Vagina (tissue), 2 donors: ENCODE measurements around the gene FKBP7. TPM values are rescaled to one million over a fixed set of nuclear protein-coding genes. Genes with fewer than 3 reads are reported as not detected.
"Not testable (repeated sequence)": the region's sequence is repeated elsewhere in the genome, so short reads cannot be mapped to it uniquely, and the experiment has no call there.

Experiments
- DNase-seq, 2 donors: peaks; one replicate each; pipeline ENCODE4 v3.0.0-alpha.2; 2017; ENCODE audit errors: extremely low spot score in 2 of 2
- H3K27ac ChIP-seq: fragments of 200-600 bp; sonication (generic); one replicate; pipeline ENCODE4 v1.5.1; 2019
- H3K27me3 ChIP-seq: fragments of 200-600 bp; sonication (generic); one replicate; pipeline ENCODE4 v1.5.1; 2019
- H3K36me3 ChIP-seq, 2 donors: fragments of 200-600 bp; sonication (generic); one replicate each; pipeline ENCODE4 v1.5.1; 2017 to 2019
- H3K4me1 ChIP-seq: fragments of 200-600 bp; sonication (generic); one replicate; pipeline ENCODE4 v1.5.1; 2019
- H3K4me3 ChIP-seq, 2 donors: fragments of 200-600 bp; sonication (generic); 1 replicate in 1 of 2; 2 replicates in 1 of 2; pipeline ENCODE4 v1.5.1; 2016 to 2019
- H3K9me3 ChIP-seq: fragments of 200-600 bp; sonication (generic); one replicate; pipeline ENCODE4 v1.5.1; 2019
- POLR2A ChIP-seq, 2 donors: fragments of 450-650 bp; IDR thresholded peaks; one replicate each; pipeline ENCODE4 v1.6.1; 2017; ENCODE audit warnings: antibody characterized with exemption in 2 of 2, mild to moderate bottlenecking in 2 of 2, moderate library complexity in 2 of 2
- POLR2AphosphoS5 ChIP-seq, 2 donors: sonication (generic); formaldehyde crosslinking; IDR thresholded peaks; one replicate each; pipeline ENCODE4 v1.9.0; 2017; ENCODE audit warnings: antibody characterized with exemption in 2 of 2, mild to moderate bottlenecking in 2 of 2, low read depth in 1 of 2; ENCODE audit not compliant: insufficient read depth in 1 of 2
- intact Hi-C: fragments of 100-400 bp; cut with DNase I; formaldehyde crosslinking; loops from one replicate; pipeline ENCODE4 v1.15.1; 2023
- total RNA-seq: library from RNA; depleted of rRNA; stranded (reverse); fragments of >200 nt; gene quantifications from one replicate; pipeline ENCODE4 v1.2.3, GENCODE V29; 2016
- TF ChIP-seq, protein P1 (sequence below), 3 experiments: fragments of 450-650 bp in 2 of 3; fragments of 200-600 bp in 1 of 3; sonication (generic) in 1 of 3; IDR thresholded peaks; one replicate each; pipeline ENCODE4 v1.5.1; 2017 to 2019; ENCODE audit warnings: antibody characterized with exemption in 3 of 3, mild to moderate bottlenecking in 2 of 3, moderate library complexity in 2 of 3

The FKBP7 gene
- total RNA-seq, 1 donor from 2014 or later, result 30.9 TPM

DNA sequence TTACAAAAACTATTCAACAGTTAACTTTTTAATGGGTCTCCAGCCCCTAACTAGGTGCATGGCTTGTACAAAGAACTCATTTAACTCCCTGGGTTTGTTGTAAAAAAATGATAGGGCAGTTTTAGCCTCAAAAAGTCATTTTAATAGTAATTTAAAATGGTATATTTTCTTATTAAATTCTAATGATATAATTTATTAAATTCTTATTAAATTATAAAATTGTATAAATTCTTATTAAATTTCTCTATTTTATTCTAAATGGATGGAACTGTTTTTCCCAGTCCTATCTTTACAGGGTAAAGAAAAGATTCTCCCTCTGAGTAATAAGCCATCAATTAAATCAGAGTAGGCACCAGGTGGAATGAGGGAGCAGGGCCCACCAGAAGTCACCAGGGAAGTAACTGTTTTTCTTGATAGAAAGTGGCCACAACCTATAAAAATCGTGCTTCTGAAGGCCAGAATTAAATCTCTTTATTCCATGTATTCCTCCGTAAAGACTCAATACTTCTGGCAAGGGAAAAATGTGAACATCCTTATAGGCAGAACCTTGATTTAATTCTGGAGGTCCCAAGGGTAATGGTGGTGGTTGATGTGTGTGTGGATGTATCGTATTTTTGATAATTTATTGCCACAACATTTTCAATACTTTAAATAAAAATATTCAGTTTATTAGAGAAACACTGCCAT lies 814 bp downstream of the FKBP7 start:
- no peak for DNase-seq
- Histone ChIP-seq H3K4me1 (peaks cover 50% of the 10 kb centered on the region), H3K27ac (peak overlapping the region; percentile 96), H3K4me3 (peak overlapping the region; percentile 55 to 59), H3K9me3 (no peaks in the 10 kb centered on the region), H3K36me3 (no peaks in the 10 kb centered on the region), H3K27me3 (no peaks in the 10 kb centered on the region)
- intact Hi-C loops, result no loop called here
- TF ChIP-seq, protein P1, sequence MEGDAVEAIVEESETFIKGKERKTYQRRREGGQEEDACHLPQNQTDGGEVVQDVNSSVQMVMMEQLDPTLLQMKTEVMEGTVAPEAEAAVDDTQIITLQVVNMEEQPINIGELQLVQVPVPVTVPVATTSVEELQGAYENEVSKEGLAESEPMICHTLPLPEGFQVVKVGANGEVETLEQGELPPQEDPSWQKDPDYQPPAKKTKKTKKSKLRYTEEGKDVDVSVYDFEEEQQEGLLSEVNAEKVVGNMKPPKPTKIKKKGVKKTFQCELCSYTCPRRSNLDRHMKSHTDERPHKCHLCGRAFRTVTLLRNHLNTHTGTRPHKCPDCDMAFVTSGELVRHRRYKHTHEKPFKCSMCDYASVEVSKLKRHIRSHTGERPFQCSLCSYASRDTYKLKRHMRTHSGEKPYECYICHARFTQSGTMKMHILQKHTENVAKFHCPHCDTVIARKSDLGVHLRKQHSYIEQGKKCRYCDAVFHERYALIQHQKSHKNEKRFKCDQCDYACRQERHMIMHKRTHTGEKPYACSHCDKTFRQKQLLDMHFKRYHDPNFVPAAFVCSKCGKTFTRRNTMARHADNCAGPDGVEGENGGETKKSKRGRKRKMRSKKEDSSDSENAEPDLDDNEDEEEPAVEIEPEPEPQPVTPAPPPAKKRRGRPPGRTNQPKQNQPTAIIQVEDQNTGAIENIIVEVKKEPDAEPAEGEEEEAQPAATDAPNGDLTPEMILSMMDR (IDR thresholded peaks at IDR 0.05), result no peak
- TF ChIP-seq POLR2AphosphoS5 (IDR thresholded peaks at IDR 0.05; ENCODE audit: insufficient read depth in 1 of 2, low read depth in 1 of 2) (no peak), POLR2A (IDR thresholded peaks at IDR 0.05) (no peak)

- peaks cover 39% of the 10 kb centered on the region for H3K4me1 ChIP-seq
- intact Hi-C loops, result no loop called here
- H3K9me3 ChIP-seq, result no peaks in the 10 kb centered on the region
- H3K27me3 ChIP-seq, result no peaks in the 10 kb centered on the region
- no peaks in the 10 kb centered on the region for H3K36me3 ChIP-seq
- DNase-seq, result no peak
- H3K27ac ChIP-seq, result no peak overlapping the region
- H3K4me3 ChIP-seq, result no peak overlapping the region
- TF ChIP-seq, protein P1 (IDR thresholded peaks at IDR 0.05), result no peak
- TF ChIP-seq POLR2A (IDR thresholded peaks at IDR 0.05), result no peak
- TF ChIP-seq POLR2AphosphoS5 (IDR thresholded peaks at IDR 0.05; ENCODE audit: insufficient read depth in 1 of 2, low read depth in 1 of 2), result no peak
Observed at GRCh38 chr2:178476477-178476876, 1.9 kb downstream of the FKBP7 start.

GRCh38 chr2:178474560-178474959 lies 3.8 kb downstream of the FKBP7 start:
- no peak overlapping the region for H3K27ac ChIP-seq
- H3K4me3 ChIP-seq, result no peak overlapping the region
- no peaks in the 10 kb centered on the region for H3K36me3 ChIP-seq
- intact Hi-C loops, result no loop called here
- H3K27me3 ChIP-seq, result no peaks in the 10 kb centered on the region
- no peak for DNase-seq
- no peaks in the 10 kb centered on the region for H3K9me3 ChIP-seq
- TF ChIP-seq, protein P1 (IDR thresholded peaks at IDR 0.05), result no peak
- TF ChIP-seq POLR2A (IDR thresholded peaks at IDR 0.05) (no peak), POLR2AphosphoS5 (IDR thresholded peaks at IDR 0.05; ENCODE audit: insufficient read depth in 1 of 2, low read depth in 1 of 2) (no peak)
- H3K4me1 ChIP-seq, result peaks cover 28% of the 10 kb centered on the region

DNA sequence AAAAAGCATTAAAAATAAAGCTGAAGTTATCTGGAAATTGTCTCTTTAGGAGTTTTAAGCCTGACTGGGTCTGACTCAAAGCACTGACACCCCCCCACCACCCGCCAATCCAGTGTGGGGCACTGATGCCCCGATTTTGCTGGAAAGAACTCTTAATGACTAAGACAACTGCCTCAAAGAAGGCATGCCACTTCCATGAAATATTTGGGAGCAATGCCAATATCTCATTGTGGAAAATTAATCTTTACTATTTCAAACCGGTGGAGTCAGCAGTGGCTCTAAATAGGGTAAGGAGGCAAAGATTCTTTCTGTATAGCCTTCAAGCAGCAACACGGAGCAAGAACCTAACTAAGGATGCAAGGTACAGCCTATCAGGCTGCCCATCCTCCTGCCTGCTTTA lies 4.5 kb downstream of the FKBP7 start:
- Histone ChIP-seq H3K36me3 (peaks cover 0 to 4% of the 10 kb centered on the region in 2 donors), H3K27me3 (no peaks in the 10 kb centered on the region), H3K4me1 (peaks cover 27% of the 10 kb centered on the region), H3K27ac (no peak overlapping the region), H3K4me3 (no peak overlapping the region), H3K9me3 (no peaks in the 10 kb centered on the region)
- intact Hi-C loops, result no loop called here
- TF ChIP-seq, protein P1 (IDR thresholded peaks at IDR 0.05), result no peak
- TF ChIP-seq POLR2A (IDR thresholded peaks at IDR 0.05) (no peak), POLR2AphosphoS5 (IDR thresholded peaks at IDR 0.05; ENCODE audit: insufficient read depth in 1 of 2, low read depth in 1 of 2) (no peak)
- no peak for DNase-seq

- intact Hi-C loops, result no loop called here
- Histone ChIP-seq H3K36me3 (peaks cover 0 to 6% of the 10 kb centered on the region in 2 donors), H3K4me1 (peaks cover 27% of the 10 kb centered on the region), H3K27me3 (no peaks in the 10 kb centered on the region), H3K27ac (no peak overlapping the region), H3K4me3 (no peak overlapping the region), H3K9me3 (no peaks in the 10 kb centered on the region)
- DNase-seq, result no peak
- TF ChIP-seq POLR2A (IDR thresholded peaks at IDR 0.05), result no peak
- TF ChIP-seq, protein P1 (IDR thresholded peaks at IDR 0.05), result no peak
- no peak for TF ChIP-seq POLR2AphosphoS5 (IDR thresholded peaks at IDR 0.05; ENCODE audit: insufficient read depth in 1 of 2, low read depth in 1 of 2)
Observed at GRCh38 chr2:178473373-178473772, 5.0 kb downstream of the FKBP7 start.

GRCh38 chr2:178471313-178471712 lies 7.1 kb downstream of the FKBP7 start:
- H3K4me3 ChIP-seq, result not testable (repeated sequence)

More at GRCh38 chr2:178471313-178471712, 7.1 kb downstream of the FKBP7 start:
- H3K36me3 ChIP-seq, H3K9me3 ChIP-seq, H3K27me3 ChIP-seq, H3K27ac ChIP-seq, DNase-seq, intact Hi-C loops: not testable (repeated sequence)
- H3K4me1 ChIP-seq, result peaks cover 16% of the 10 kb centered on the region
